HG02870 (cell line): ENCODE measurements around the gene FCGR2B.
"Not testable (repeated sequence)": the region's sequence is repeated elsewhere in the genome, so short reads cannot be mapped to it uniquely, and the experiment has no call there.

Experiments
- ATAC-seq: cut with Tn5 transposase; IDR thresholded peaks from one replicate; pipeline ENCODE4 v1.9.1; 2021; ENCODE audit warnings: mild to moderate bottlenecking, moderate library complexity; ENCODE audit not compliant: unreplicated experiment

Gene FCGR2B

DNA sequence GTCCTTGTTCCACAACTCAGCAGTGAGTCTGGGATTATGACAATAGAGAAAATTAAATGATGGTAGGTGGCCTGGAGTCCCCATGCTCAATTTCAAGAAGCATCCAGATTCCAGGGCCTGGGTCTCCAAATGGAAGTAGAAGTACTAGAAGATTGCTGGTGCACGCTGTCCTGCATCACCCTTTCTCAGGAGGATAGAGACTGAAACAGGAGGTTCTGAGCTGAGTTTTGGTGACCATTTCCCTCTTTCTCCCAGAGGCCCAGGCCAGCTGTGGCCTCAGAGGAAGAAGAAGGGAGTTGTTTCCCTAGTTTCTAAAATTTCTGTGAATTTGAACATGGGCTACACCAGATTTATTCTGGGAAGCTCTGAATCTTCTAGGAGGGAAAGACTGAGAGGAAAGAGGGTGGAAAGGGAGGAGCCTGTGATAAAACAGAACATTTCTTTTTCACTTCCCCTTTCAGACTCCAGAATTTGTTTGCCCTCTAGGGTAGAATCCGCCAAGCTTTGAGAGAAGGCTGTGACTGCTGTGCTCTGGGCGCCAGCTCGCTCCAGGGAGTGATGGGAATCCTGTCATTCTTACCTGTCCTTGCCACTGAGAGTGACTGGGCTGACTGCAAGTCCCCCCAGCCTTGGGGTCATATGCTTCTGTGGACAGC lies at the start of gene FCGR2B:
TSS of gene FCGR2B (plus strand) at position 460 of the 656 bp plus-strand sequence. CDS start at position 559, 99 bp downstream.
- peak; percentile 71 for ATAC-seq

DNA sequence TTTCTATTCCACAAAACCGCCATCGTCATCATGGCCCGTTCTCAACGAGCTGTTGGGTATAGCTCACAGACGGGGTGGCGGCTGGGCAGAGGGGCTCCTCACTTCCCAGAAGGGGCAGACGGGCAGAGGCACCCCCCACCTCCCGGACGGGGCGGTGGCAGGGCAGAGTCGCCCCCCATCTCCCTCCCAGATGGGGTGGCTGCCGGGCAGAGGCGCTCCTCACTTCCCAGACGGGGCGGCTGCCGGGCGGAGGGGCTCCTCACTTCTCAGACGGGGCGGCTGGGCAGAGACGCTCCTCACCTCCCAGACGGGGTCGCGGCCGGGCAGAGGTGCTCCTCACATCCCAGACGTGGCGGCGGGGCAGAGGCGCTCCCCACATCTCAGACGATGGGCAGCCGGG lies 46.5 kb upstream of the FCGR2B start:
- ATAC-seq = not testable (repeated sequence)

DNA sequence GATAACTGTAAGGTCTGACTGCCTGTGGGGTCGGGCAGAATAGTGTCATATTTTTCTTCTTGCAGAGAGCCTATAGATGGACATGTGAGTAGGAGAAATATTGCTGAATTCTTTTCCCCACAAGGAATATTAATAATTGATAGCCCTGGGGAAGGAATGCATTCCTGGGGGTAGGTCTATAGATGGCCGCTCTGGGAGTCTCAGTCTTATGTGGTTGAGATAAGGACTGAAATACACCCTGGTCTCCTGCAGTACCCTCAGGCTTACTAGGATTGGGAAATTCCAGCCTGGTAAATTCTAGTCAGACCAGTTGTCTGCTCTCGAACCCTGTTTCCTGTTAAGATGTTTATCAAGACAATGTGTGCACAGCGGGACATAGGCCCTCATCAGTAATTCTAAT lies 44.4 kb upstream of the FCGR2B start:
- ATAC-seq = not testable (repeated sequence)

DNA sequence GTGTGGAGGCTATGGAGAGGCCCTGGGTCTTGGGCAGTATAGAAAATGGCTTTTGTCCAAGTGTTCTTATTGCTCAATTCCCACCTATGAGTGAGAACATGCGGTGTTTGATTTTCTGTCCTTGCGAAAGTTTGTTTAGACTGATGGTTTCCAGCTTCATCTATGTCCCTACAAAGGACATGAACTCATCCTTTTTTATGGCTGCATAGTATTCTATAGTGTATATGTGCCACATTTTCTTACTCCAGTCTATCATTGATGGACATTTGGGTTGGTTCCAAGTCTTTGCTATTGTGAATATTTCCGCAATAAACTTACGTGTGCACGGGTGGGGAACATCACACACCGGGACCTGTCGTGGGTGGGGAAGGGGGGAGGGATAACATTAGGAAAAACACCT lies 42.5 kb upstream of the FCGR2B start:
- ATAC-seq = not testable (repeated sequence)

DNA sequence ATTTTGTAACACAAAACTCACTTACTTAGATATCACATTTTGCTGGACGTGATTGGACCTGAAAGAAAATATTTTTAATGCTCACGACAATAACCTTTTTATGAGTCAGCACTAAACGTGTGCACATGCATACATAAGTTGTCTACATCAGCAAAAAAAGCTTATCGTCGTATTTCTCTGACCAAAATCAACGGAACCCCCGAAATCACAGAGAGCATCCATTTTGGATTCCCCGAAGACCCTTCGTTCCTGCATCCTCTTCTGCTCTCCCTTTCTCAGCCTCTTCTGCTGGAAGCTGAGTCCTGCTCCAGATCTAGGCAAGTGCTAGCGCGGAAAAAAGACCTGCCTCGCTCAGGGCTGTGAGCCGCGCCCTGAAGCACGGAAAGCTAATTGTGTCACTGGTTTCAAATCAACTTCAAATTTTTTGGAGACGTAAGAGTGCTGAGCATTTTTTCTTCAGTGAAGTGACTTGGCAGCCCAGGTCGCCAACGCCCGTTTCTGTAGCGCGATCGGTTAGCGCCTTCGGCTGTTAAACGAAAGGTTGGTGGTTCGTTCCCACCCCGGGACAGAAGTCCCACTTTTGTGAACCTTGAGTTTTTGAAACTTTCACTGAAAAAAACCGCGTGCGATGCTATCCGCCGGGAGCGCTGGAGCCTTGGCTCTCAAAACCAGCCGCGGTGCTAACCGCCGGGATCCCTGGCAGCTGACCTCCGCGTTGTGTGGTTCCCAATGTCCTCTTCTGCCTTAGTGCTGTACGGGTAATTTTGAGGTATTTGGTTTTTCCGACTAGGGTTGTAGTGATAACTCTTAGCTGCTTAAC lies 41.6 kb upstream of the FCGR2B start:
- ATAC-seq = peak; percentile 37

DNA sequence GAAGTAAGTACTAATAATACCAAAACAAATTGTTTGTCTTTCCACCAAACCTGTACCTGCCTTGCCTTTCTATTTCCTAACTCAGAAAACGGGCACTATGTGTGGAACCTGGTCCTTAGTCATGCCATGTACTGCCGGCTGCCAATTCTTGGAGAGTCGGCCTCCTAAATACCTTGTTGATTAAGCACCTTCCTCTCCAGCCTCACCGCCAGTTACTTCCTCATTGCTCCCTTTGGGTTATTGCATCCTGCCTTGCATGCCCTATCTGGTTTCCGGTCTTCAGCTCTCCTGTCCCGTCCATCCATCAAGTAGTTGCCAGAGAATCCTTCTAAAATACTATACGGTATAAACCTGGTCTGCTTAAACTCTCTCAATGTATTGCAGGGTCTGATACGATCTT lies 40.9 kb upstream of the FCGR2B start:
- not testable (repeated sequence) for ATAC-seq

DNA sequence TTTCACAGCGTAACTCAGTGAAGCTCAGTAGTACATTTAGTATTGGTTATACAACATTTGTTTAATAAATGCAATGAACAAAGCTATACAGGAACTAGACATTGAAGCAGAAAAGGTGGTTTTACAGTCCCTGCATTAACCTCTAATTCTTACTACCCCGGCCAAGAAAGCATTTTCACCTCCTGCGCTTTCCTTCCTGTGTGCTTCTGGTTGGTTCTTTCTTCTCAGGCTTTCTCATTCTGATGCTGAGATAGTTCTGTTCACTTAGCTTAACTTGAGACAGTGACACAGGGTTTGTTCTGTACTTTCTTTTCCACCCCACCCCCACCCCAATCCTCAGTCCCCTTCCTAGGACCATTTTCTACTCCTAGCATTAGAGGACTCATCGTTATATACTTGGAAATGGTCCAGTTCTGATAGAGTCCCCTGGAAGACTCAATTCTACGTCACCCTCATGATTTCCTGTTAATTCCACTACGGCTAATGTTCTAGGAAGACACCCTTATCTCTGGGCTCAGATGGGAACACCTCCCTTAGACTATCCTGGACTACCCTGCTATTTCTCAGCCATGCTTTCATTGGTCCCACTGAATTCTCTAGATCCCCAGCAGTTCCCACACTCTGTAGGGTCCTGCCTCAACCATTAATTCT lies 39.4 kb upstream of the FCGR2B start:
- peak; percentile 59 for ATAC-seq

DNA sequence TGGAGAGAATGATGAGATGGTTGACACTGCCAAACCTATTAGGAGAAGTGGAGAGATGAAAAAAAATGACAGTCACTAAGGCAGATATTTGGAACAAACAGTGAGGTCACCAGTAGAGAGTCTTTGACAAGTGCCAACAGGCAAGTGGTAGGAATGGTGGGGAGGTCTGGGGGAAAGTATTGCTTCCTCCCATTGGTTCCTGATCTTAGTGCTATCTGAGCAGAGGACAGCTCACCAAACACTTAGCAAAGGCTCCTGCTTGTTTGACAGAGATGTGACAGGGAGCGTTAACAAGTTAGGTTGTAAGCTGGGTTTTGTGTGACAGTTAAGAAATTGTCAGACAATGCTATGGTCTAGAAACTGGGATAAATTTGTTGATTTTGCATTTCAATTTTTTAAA lies 38.3 kb upstream of the FCGR2B start:
- ATAC-seq = not testable (repeated sequence)

DNA sequence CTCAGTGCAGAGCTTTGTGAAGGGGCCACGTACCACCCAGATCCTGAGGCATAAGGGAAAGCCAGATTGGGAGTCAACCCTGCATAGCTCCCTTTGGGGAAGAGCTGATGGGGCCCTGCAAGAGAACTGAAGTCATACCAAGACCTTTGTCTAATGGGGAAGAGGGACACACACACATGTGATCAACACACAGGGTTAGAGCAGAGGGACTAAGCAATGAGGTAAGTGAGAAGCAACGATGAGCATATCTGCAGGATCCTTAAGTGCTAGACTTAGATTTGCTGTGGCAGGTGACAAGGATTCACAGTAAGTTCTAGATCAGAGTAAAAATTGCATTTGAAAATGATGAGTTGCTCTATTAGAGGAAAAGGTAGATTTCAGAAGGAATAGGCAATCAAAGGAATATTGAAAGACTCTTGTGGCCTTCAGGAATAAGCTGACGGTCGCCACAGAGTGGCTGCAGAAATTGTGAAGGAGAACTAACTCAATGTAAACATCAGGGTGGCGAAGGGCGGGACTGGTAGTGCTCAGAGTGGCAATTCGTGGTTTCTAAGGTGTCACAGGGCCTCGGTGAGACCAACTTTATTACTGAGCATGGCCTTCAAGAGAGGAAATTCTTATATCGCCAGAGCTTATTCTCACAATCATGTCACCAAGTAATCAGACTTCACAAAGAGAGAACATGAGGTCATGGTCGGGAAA lies 36.3 kb upstream of the FCGR2B start:
- ATAC-seq = not testable (repeated sequence)

DNA sequence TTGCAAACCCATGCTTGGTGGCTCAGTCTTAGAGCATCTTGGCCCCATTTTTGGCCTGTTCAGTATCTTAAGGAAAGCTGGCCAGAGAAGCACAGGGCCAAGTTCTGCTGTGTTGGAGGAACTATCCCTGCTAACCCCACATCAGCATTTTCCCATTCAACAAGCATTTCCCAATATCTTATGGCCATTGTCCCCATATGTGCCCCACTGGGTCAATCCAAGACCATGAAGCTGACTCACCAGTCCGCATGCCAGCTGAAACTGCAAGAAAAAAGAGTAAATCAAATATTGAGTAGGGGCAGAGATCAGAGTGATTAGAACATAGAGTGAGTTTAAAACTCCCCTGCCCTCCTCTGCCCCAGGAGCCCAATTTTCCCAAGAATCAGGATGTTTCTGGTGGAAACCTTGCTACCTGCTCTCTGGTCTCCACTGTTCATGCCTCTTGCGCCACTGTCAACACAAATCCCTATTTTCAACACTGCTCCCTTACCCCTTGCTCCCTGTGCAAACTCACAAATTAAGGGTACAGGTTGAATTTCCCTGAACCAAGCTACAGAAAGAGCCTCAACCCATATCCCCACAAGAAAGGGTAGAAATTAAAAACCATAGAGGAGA lies 32.7 kb upstream of the FCGR2B start:
- ATAC-seq = not testable (repeated sequence)

DNA sequence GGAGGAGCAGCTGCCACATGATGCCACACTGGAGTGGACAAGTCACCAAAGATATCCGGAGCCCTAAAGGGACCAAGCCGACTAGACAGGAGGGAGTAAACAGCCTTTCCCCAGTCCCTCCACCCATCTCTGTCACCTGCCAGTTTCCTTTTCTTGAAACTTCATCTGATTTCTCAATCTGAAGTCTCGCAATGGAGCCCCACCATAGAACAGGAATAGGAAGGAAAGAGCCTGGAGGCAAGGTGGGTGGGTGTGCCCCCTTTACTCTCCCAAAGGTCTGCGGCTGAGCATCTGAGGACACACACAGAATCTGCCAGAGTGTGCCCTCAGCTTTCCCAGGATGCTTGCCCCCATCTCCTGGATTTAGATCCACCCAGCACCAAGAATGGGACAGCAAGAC lies 31.9 kb upstream of the FCGR2B start, which contains the start of gene FCGR3B:
TSS of gene FCGR3B (minus strand) at position 101 of the 400 bp plus-strand sequence. CDS start at position 19, 82 bp downstream.
- no peak for ATAC-seq

DNA sequence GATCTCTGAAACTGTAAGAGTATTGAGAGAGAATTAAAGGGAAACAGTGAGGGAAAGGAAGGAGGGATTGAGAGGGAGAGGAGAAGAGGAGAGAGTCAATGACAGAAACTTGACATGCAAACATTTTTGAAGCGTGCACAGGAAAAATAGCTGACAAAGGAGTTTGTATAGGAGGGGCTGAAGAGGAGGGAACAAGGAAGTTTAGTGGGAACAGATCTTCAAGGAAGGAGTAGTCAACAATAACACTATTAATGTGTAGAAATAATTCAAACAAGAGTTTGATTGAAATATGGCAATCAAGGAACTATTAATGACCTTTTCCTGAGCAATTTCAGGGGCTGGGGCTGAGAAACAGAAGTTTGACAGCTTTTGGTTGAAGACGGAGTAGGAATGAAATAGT lies 27.9 kb upstream of the FCGR2B start:
- ATAC-seq = not testable (repeated sequence)

DNA sequence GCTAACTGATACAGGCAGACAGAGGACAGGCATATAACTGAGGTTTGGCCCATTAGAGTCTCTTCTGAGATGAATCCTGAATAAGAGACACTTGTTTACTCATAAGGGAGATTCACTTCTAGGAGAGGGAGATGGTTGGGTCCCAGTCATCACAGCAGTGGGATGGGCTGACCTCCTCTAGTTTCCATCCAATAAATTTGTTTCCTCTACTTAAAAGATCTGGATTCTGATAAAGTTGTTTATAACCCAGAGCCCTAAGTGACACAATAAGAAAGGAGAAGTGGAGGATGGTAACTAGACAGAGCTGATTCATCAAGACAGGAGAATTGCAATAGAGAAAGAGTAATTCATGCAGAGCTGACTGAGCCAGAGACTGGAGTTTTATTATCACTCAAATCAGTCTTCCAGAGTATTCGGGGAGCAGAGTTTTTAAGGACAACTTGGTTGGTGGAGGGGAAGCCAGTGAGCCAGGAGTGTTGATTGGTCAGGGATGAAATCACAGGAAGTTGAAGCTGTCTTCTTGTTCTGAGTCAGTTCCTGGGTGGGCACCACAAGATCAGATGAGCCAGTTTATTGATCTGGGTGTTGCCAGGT lies 26.7 kb upstream of the FCGR2B start:
- ATAC-seq = not testable (repeated sequence)

DNA sequence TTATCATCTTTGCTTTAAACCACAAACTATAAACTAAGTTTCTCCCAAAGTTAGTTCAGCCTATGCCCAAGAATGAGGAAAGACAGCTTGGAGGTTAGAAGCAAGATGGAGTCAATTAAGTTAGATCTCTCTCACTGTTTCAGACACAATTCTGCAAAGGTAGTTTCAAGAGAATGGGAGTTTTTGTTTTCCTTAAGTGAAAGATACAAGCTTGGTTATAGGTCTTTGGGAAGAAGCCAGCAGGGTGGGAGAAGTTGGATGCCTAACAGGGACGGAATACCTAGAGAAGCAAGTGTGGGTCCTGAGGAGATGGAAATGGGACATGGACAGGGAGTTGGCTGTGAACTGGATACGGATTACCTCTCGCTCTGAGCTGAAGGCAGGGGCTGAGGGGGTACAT lies 26.0 kb upstream of the FCGR2B start:
- not testable (repeated sequence) for ATAC-seq

DNA sequence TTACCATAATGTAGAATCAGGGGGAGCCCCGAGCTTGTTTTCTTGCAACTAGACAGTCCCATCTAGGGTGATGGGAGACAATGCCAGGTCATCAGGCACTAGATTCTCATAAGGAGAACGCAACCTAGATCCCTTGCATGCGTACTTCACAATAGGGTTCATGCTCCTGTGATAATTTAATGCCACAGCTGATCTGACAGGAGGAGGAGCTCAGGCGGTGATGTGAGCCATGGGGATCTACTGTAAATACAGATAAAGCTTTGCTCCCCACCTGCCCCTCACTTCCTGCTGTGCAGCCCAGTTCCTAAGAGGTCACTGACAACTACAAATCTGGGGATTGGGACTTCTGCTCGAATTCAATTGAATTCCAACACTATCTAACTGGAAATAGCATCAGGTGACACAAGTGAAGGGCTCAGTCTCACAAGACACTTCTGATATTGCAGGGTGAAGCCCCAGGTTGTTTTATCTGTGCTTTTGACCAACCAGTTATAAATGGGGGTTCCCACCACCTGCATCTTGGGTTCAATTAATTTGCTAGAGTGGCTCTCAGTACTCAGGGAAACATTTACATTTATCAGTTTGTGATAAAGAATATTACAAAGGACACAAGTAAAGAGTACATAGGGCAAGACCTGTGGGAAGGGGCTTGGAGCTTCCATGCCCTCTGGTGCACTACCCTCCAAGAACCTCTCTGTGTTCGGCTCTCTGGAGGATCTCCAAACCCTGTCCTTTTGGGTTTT lies 24.5 kb upstream of the FCGR2B start:
- not testable (repeated sequence) for ATAC-seq

DNA sequence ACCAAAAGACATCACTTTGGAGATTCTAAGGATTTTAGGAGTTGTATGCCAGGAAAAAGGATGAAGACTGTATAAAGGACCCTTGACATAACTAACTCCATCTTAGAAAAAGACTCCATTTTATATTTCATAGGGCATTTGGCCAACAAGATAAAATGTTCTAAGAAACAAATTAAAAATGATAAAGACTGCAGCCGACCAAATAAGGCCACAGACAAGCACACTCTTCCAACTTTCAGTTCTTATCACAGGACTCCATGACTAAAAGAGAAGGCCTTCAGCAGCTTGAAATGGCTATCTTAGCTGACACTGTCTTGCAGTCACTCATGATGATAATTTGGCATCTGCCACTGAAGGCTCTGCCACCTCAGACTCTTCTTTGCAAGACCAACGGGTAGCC lies 23.7 kb upstream of the FCGR2B start:
- ATAC-seq = not testable (repeated sequence)

DNA sequence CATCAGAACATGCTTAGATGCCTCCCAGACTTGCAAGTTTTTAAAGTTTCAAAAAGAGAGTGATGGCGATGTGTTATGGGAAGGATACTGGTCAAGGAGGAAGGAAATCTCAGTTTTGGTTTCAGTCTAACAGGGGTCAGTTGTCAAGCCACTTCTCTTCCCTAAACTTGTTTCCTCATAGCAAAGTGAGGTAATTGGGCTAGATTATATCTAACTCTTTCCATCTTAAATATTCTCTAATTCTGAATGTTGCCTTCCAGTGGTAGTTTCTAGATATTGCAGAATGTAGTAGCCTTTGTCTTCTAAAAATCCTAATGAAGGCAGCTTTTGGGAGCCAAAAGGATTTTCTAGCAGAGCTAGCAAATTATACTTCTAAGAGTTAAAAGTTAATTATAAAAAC lies 20.2 kb upstream of the FCGR2B start:
- not testable (repeated sequence) for ATAC-seq

DNA sequence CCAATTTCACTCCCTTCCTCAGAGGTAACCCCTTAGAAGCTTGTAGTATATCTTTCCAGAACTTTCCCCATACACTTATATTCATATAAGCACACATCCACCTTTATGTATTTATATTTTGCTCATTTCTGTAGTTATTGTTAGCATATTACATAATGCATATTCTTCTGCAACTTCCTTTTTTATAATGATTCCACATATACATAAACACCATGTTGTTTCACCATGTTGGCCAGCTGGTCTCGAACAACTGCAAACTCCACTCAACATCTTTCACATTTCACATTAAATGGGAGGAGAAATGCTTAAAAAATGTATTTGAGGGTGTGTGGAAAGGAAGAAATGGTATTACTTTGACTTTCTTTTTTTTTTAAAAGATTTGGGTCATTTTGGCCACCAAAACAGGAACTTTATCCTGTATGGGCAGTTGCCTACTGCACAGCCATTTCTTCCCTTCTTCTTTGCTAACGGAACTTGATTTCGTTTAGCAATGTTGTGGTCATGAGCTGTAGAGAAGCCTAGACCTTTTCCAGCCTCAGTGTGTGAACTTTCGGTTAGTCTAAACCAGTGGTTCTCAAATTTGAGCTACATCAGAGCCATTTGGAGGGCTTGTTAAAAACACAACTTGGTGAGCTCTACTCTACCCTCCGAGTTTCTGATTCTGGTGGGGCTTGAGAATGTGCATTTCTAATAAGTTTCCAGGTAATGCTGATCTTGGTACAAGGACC lies 19.3 kb upstream of the FCGR2B start:
- ATAC-seq = not testable (repeated sequence)

DNA sequence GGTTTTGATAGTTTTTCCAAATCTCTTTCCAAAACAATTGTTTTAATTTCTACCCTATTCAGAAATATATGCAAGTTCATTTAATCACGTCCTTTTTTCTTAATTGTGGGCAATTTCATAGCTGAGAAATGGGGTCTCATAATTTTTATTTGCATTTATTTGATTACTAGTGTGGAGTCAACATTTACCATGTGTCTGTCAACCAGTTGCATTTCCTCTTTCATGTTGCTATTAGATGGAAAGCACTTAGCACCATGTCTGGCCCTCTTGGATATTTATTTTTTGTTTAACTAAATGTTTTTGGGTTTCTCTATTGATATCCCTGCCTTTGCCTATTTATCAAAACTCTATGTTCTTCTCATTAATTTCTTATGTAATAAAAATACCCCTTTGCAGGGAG lies 18.1 kb upstream of the FCGR2B start:
- ATAC-seq = not testable (repeated sequence)
